ENCODE measurements around the gene APOC1.

The APOC1 gene

GRCh38 chr19:44875666-44876451 is 38.5 kb upstream of the APOC1 start:
- TF ChIP-seq, protein P1, sequence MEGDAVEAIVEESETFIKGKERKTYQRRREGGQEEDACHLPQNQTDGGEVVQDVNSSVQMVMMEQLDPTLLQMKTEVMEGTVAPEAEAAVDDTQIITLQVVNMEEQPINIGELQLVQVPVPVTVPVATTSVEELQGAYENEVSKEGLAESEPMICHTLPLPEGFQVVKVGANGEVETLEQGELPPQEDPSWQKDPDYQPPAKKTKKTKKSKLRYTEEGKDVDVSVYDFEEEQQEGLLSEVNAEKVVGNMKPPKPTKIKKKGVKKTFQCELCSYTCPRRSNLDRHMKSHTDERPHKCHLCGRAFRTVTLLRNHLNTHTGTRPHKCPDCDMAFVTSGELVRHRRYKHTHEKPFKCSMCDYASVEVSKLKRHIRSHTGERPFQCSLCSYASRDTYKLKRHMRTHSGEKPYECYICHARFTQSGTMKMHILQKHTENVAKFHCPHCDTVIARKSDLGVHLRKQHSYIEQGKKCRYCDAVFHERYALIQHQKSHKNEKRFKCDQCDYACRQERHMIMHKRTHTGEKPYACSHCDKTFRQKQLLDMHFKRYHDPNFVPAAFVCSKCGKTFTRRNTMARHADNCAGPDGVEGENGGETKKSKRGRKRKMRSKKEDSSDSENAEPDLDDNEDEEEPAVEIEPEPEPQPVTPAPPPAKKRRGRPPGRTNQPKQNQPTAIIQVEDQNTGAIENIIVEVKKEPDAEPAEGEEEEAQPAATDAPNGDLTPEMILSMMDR (IDR thresholded peaks at IDR 0.05) = no peak
- Histone ChIP-seq H3K79me2 (peaks cover 4% of the 10 kb centered on the region), H3K4me2 (ENCODE audit: low read length) (peak overlapping the region; percentile 21), H3K9ac (no peak overlapping the region), H3K4me1 (peaks cover 50% of the 10 kb centered on the region), H3K27me3 (ENCODE audit: control insufficient read depth, insufficient read depth, low read length) (no peaks in the 10 kb centered on the region), H3K9me3 (ENCODE audit: control insufficient read depth, low read length) (no peaks in the 10 kb centered on the region), H3K4me3 (ENCODE audit: low read depth, low read length) (peak overlapping the region; percentile 19), H2AFZ (no peak overlapping the region), H3K27ac (peak overlapping the region; percentile 95), H3K36me3 (ENCODE audit: control insufficient read depth, insufficient read depth, low read length) (no peaks in the 10 kb centered on the region)

DNA sequence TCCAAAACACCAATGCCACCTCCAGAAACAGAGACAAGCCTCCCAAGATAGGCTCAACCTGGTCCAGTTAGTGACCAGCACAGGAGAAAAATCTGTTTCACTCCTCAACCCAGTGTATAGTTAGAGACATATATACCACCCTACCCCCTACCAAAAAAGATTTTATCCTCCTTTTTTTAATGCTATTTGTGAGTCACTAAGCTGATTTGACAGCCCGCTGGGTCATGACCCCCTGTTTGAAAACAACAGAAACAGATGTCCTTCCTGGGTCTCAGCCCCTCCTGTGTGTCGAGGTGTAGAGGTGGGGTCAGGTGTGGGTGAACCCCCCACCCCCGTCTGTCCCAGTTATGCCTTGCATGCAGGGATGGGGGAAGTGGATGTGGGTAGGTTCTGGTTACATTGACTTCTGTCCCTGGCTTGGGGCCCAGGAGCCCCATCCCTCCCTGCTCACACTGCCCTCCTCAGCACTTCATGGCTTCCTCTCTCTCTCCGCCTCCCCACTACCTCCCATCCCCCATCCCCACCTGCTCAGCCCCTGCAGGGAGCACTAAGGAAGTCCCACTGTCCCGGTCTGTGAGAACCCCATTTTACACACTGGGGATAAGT is 37.4 kb upstream of the APOC1 start:
- TF ChIP-seq, protein P1 (IDR thresholded peaks at IDR 0.05) = no peak
- Histone ChIP-seq H3K27me3 (ENCODE audit: control insufficient read depth, insufficient read depth, low read length) (no peaks in the 10 kb centered on the region), H3K27ac (peak overlapping the region; percentile 95), H3K4me1 (peaks cover 50% of the 10 kb centered on the region), H2AFZ (no peak overlapping the region), H3K9me3 (ENCODE audit: control insufficient read depth, low read length) (no peaks in the 10 kb centered on the region), H3K79me2 (peaks cover 7% of the 10 kb centered on the region), H3K4me2 (ENCODE audit: low read length) (peak overlapping the region; percentile 21), H3K36me3 (ENCODE audit: control insufficient read depth, insufficient read depth, low read length) (no peaks in the 10 kb centered on the region), H3K4me3 (ENCODE audit: low read depth, low read length) (peak overlapping the region; percentile 29), H3K9ac (no peak overlapping the region)

DNA sequence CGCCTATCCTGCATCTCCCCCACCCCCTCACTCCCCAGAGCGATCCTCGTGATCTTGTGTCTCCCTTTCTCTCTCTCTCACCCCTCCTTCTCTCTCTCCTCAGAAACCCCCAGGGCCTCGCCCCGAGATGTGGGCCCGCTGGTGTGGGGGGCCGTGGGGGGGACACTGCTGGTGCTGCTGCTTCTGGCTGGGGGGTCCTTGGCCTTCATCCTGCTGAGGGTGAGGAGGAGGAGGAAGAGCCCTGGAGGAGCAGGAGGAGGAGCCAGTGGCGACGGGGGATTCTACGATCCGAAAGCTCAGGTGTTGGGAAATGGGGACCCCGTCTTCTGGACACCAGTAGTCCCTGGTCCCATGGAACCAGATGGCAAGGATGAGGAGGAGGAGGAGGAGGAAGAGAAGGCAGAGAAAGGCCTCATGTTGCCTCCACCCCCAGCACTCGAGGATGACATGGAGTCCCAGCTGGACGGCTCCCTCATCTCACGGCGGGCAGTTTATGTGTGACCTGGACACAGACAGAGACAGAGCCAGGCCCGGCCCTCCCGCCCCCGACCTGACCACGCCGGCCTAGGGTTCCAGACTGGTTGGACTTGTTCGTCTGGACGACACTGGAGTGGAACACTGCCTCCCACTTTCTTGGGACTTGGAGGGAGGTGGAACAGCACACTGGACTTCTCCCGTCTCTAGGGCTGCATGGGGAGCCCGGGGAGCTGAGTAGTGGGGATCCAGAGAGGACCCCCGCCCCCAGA is 36.1 kb upstream of the APOC1 start:
- TF ChIP-seq, protein P1 (IDR thresholded peaks at IDR 0.05) = no peak
- Histone ChIP-seq H2AFZ (peak overlapping the region; percentile 54), H3K4me3 (ENCODE audit: low read depth, low read length) (no peak overlapping the region), H3K4me1 (peaks cover 50% of the 10 kb centered on the region), H3K9me3 (ENCODE audit: control insufficient read depth, low read length) (no peaks in the 10 kb centered on the region), H3K27ac (peak overlapping the region; percentile 95), H3K79me2 (peaks cover 7% of the 10 kb centered on the region), H3K9ac (no peak overlapping the region), H3K36me3 (ENCODE audit: control insufficient read depth, insufficient read depth, low read length) (no peaks in the 10 kb centered on the region), H3K27me3 (ENCODE audit: control insufficient read depth, insufficient read depth, low read length) (no peaks in the 10 kb centered on the region), H3K4me2 (ENCODE audit: low read length) (peak overlapping the region; percentile 37)

DNA sequence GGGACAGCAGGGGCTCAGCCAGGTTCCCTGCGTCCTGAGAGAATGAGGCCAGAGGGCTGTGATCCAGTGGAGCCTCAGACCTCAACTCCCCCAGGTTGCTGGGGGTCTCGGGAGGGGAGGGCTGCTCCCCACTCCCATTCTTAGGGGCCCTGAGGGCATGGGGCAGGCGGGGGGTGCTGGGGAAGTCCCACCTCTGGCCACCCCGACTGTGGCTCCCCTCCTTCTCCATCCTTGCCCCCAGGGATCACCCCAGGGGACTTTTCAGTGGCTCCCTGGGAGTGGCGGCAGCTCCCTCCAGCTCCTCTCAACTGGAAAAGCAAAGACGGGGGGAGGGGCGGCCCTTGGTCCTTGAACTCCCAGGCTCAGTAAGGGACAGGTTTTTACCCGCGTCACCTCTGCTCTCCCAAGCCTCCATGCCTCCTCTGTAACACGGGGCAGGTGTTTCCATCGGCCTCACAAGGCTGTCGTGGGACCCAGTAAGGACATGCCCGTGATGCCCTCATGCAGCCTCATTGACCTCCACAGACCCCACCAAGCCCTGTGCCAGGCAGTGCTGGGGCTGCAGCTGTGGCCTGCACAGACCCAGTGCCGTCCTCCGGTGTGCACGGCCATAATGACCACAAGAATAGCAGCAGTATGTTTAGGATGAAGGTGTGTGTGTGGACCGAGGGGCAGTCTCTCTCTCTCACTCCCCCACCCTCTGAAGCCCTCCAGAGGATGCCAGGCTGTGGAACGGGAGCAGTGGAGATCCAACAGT is 34.9 kb upstream of the APOC1 start:
- Histone ChIP-seq H3K9ac (no peak overlapping the region), H3K4me2 (ENCODE audit: low read length) (peak overlapping the region; percentile 35), H2AFZ (no peak overlapping the region), H3K36me3 (ENCODE audit: control insufficient read depth, insufficient read depth, low read length) (no peaks in the 10 kb centered on the region), H3K79me2 (peaks cover 7% of the 10 kb centered on the region), H3K9me3 (ENCODE audit: control insufficient read depth, low read length) (no peaks in the 10 kb centered on the region), H3K27me3 (ENCODE audit: control insufficient read depth, insufficient read depth, low read length) (no peaks in the 10 kb centered on the region), H3K4me3 (ENCODE audit: low read depth, low read length) (no peak overlapping the region), H3K4me1 (peaks cover 47% of the 10 kb centered on the region), H3K27ac (peak overlapping the region; percentile 95)
- TF ChIP-seq, protein P1 (IDR thresholded peaks at IDR 0.05) = no peak
